ENCODE results near the gene CLASRP. TPM values are rescaled to one million over a fixed set of nuclear protein-coding genes. Genes with fewer than 3 reads are reported as not detected.
"Not testable (repeated sequence)": the region's sequence is repeated elsewhere in the genome, so short reads cannot be mapped to it uniquely, and the experiment has no call there.

Gene CLASRP, protein sequence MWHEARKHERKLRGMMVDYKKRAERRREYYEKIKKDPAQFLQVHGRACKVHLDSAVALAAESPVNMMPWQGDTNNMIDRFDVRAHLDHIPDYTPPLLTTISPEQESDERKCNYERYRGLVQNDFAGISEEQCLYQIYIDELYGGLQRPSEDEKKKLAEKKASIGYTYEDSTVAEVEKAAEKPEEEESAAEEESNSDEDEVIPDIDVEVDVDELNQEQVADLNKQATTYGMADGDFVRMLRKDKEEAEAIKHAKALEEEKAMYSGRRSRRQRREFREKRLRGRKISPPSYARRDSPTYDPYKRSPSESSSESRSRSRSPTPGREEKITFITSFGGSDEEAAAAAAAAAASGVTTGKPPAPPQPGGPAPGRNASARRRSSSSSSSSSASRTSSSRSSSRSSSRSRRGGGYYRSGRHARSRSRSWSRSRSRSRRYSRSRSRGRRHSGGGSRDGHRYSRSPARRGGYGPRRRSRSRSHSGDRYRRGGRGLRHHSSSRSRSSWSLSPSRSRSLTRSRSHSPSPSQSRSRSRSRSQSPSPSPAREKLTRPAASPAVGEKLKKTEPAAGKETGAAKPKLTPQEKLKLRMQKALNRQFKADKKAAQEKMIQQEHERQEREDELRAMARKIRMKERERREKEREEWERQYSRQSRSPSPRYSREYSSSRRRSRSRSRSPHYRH
- 31.7 TPM for total RNA-seq
- long read RNA-seq, transcript CLASRP-202 (21 exons, 2,213 nt) = major isoform, 8 of 34 reads
- long read RNA-seq, partial matches to known transcripts = 8 of 34 reads
- long read RNA-seq, other reads (novel, unspliced or antisense) = 13 of 34 reads

DNA sequence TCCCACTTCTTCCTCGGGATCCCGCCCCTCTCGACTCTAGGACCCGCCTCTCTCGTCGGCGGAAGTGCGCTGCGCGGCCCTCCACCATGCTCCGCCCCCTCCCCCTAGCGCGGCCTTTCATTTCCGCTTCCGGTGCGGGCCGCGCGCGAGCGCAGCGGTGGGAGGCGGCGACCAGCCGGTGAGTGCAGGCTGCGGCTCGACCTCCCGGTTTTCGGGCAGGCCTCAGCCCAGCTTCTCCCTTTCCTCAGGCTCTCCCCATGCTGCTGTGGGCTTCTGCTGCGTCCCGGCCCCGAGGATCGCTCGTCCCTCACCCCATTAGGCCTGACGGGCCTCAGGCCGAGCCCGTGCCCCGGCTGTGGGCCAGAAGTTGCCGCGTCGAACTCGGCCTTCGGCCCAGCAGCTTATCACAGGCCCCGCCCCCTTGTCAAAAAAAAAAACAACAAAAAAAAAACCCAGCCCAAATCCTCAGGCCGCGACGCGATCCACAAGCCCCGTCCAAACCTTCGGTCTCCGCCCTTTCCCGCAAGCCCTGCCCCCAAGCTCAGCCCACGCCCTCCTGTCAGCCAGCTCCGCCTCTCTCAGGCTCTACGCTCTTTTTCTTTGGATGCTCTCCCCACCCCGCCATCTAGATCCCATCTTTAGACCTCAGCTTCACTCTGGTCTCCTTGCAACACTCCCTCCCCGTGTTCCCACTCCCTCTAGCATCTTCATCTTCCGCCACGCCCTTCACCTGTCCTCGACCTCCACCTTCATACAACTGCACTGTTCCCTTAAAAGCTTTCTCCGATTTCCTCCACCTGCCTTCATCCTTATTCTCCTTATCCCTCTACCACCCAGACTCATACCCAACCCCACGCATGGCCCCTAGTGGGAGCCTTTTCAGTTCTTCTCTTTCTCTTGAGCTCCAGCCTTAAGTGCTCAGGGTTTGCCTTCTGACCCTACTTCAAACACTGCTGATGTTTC, at the start of gene CLASRP:
Gene CLASRP (plus strand): TSS at position 115 of the 963 bp plus-strand sequence. CDS start 1,168 bp downstream, outside the sequence.
- intact Hi-C loops (cut with DNase I) = no loop called here
- DNase-seq = peak; percentile 95
- peak; percentile 99 for ATAC-seq (ENCODE audit: poor library complexity)

DNA sequence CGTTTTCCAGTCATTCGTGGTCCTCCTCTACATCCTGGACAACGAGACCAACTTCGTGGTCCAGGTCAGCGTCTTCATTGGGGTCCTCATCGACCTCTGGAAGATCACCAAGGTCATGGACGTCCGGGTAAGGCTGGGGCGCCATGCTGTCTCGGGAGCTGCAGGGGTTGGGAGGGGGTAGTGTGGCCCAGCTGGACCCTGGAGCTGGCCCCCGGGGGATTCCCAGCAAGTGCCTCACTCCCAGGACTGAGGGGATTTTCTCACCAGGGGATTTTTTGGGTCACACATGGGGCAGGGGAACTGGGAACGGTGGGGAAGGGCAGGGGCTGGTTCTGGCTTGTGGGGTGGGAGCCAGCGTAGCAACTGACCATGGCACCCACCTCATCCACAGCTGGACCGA, 48.4 kb upstream of the CLASRP start:
- intact Hi-C loops (cut with DNase I) = no loop called here
- DNase-seq (no peak), ATAC-seq (ENCODE audit: poor library complexity) (no peak)

DNA sequence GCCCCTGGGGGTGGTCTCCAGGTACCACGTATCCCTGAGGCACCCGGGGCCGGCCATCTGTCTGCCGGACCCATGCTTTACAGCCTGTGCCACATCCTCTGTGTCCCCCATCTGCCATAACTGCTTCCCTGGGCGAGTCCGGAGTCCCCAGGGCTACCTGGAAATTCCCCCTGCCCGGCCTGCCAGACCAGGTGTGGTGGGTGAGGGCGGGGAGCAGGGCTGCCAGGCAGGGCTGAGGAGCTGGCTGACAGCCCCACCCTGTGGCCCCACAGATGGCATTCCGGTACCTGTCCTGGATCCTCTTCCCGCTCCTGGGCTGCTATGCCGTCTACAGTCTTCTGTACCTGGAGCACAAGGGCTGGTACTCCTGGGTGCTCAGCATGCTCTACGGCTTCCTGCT, 47.9 kb upstream of the CLASRP start:
- no peak for DNase-seq
- intact Hi-C loops (cut with DNase I) = no loop called here
- no peak for ATAC-seq (ENCODE audit: poor library complexity)

DNA sequence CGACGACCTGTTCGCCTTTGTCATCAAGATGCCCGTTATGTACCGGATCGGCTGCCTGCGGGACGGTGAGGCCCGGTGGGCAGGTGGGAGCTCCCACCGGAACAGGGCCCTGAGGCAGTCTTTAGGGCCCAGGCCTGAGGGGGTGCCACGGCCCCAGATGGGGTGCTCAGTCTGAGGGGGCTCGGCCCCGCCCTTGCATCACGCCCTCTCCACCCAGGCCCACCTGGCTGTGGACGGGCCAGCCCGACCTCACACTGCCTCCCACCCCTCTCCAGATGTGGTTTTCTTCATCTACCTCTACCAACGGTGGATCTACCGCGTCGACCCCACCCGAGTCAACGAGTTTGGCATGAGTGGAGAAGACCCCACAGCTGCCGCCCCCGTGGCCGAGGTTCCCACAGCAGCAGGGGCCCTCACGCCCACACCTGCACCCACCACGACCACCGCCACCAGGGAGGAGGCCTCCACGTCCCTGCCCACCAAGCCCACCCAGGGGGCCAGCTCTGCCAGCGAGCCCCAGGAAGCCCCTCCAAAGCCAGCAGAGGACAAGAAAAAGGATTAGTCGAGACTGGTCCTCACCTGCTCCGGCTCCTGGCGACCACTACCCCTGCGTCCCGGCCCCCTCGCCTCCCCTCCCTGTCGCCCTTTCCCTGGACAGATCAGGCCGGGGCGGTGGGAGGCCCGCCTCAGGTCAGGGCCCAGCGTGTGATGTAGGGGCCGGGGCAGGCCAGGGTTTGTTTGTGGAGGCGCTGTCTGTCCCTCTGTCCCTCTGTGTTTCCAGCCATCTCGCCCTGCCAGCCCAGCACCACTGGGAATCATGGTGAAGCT, 46.3 kb upstream of the CLASRP start:
- intact Hi-C loops (cut with DNase I) = no loop called here

DNA sequence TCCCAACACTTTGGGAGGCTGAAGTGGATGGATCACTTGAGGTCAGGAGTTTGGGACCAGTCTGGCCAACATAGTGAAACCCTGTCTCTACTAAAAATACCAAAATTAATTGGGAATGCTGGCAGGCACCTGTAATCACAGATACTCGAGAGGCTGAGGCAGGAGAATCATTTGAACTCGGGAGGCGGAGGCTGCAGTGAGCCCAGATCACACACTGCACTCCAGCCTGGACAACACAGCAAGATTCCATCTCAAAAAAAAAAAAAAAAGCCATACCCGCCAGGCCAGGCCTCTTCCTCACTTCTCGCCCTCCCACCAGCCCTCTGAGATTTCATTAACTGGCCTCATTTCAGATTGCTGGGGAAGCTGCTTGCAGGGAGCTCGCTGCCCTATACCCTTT, 45.3 kb upstream of the CLASRP start:
- ATAC-seq (ENCODE audit: poor library complexity) = no peak
- DNase-seq = no peak
- intact Hi-C loops (cut with DNase I) = no loop called here

More for the DNA sequence above, 46.3 kb upstream of the CLASRP start:
- no peak for ATAC-seq (ENCODE audit: poor library complexity)
- no peak for DNase-seq

DNA sequence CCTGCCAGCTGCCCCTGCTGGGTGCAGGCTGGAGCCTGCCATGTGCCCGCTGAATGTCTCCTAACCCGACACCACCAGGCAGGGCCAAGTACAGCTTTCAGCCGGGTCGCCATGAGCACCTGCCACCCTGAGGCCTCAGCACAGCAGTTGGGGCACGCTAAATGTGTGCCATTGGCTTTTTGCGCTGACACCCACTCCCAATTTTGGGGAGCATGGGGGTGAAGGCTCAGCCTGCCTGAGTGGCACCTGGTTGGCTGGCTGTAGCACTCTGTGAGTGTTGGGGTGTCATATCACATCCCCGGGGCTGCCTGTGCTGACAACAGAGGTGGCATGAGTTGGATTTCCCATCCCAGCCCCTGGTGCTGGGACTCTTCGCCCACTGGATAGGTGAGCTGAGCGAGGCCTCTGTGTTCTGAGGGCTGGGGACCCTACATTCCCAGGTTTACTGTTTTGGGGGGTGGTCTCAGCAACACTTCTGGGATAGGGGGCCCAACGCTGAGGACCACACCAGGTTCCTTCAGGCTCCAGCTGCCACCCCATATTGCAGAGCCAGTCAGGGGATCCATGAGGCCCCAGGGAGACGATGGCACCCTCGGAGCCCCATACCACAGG, 44.8 kb upstream of the CLASRP start:
- ATAC-seq (ENCODE audit: poor library complexity) (no peak), DNase-seq (no peak)
- intact Hi-C loops (cut with DNase I) = no loop called here

DNA sequence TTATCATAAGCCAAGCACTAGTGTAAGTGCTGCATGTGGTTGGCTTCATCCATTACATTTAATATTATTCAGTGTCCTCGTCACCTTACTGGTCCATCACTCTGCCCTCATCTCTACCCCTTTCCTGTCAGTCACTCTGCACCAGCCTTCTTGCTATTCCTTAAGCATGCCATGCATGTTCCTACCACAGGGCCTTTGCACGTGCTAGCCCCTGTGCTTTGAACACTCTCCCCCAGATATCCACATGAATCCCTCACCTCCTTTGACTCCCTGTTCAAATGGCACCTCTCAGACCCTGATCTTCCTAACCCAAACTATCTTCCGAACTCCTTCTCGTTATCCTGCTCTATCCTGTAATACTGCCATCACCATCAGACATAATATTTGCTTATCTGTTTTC, 40.8 kb upstream of the CLASRP start:
- ATAC-seq (ENCODE audit: poor library complexity) = no peak
- DNase-seq = no peak
- intact Hi-C loops (cut with DNase I) = no loop called here

DNA sequence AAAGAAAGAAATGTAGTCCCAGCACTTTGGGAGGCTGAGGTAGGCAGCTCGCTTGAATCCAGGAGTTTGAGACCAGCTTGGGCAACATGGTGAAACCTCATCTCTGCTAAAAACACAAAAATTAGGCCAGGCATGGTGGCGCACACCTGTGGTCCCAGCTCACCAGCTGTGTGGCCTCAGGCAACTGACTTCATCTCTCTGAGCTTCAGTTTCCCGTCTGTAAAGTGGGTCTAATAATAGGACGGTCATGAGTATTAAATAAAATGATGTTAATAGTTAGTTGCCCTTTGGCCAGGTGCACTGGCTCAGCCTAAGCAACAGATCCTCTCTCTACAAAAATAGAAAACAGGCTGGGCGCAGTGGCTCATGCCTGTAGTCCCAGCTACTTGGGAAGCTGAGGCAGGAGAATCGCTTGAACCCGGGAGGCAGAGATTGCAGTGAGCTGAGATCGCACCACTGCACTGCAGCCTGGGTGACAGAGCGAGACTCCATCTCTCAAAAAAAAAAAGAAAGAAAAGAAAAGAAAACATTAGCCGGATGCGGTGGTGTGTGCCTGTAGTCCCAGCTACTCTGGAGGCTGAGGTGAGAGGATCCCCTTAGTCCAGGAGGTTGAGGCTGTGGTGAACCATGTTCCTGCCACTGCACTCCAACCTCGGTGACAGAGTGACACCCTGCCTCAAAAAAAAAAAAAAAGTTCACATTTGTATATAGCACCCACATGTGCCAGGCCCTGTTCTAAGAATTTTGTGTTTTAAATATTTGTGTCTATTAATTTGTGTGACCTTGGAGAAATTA, 39.5 kb upstream of the CLASRP start:
- DNase-seq; intact Hi-C loops (cut with DNase I); ATAC-seq (ENCODE audit: poor library complexity): not testable (repeated sequence)

DNA sequence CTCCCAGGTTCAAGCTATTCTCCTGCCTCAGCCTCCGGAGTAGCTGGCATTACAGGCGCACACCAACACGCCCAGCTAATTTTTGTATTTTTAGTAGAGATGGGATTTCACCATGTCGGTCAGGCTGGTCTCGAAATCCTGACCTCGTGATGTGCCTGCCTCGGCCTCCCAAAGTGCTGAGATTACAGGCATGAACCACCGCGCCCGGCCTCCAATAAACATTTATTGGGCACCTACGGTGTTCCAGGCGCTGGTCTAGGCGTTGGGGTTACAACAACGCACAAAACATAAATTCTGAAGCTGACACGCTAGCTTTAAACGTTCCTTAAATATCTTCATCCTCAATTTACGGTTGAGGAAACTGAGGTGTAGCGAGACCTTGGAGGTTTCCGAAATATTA, 38.2 kb upstream of the CLASRP start:
- ATAC-seq (ENCODE audit: poor library complexity); DNase-seq; intact Hi-C loops (cut with DNase I): not testable (repeated sequence)

DNA sequence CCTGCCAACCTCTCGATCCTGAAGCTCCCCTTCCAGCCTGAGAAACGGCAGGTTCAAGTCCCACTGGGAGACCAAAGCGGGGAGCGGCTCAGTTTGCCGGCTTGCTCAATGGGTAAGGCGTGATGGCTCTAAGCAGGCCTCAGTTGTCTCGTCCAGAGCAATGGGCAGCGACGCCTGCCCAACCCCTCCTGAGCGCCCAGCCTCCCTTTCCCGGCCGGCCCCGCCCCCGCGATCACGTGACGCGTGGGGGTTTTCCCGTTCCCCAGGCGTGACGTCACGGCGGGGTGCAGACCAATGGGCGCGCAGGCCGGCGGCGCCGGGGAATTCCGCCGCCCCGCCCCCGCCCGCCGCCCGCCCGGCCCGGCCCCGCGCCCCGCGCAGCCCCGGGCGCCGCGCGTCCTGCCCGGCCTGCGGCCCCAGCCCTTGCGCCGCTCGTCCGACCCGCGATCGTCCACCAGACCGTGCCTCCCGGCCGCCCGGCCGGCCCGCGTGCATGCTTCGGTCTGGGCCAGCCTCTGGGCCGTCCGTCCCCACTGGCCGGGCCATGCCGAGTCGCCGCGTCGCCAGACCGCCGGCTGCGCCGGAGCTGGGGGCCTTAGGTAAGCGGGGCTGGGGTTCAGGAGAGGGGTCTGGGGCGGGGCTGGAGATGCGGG, 37.6 kb upstream of the CLASRP start, which contains the start of gene RELB:
Gene RELB (plus strand): TSS at position 378 of the 653 bp plus-strand sequence. CDS start 116 bp downstream, at position 494.
- DNase-seq (peak; percentile 97), ATAC-seq (ENCODE audit: poor library complexity) (peak; percentile 74)
- intact Hi-C loops (cut with DNase I) = no loop called here

DNA sequence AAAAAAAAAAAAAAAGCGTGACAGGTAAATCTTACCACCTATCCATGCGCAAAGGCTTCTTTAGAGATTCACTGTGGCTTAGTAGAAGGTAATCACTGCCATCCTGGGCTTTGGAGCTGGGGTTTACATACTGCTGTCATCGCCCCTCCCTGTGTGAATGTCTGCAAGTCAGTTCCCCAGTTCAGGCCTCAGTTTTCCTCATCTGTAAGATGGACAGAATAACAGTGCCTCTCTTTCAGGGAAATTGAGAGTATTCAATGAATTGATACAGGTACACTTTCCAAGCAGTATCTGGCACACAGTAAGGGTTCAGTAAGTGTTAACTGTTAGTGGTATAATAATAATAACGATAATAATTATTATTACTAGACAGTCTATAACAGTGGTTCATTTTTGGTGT, 35.4 kb upstream of the CLASRP start:
- intact Hi-C loops (cut with DNase I) = no loop called here
- ATAC-seq (ENCODE audit: poor library complexity) = no peak
- DNase-seq = no peak

DNA sequence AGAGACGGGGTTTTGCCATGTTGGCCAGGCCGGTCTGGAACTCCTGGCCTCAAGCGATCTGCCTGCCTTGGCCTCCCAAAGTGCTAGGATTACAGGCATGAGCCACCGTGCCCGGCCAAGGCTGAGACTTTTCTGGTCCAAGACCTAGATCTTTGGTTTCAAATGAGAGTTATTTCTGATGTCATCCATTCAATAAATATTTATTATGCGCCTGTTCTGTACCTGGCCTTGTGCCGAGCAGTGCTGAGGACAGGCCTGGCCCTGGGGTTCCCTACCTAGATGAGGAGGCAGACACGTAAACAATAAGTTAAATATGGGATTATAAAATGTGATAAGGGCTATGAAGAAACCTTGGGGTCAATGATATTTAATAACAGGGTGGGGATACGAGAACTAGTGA, 33.1 kb upstream of the CLASRP start:
- ATAC-seq (ENCODE audit: poor library complexity) = no peak
- DNase-seq = no peak
- intact Hi-C loops (cut with DNase I) = no loop called here

DNA sequence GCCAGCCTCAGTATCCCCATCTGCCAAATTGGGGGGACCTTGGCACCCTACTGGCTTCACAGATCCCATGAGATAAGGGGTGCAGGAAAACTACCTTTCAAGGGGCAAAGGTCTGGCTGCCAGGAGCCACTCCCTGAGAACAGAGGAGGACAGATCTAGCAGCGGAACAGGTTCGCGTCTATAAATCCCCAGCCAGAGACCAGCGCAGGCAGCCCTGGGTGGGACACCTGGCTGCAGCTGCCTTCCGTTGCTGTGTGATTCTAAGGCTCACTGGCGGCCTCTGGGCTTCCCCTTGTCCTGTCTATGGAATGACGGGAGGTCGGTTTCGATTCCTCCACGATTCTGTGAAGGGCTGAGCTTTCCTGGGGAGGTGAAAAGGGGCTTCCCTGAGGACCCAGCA, 30.3 kb upstream of the CLASRP start:
- intact Hi-C loops (cut with DNase I) = no loop called here
- DNase-seq = no peak
- no peak for ATAC-seq (ENCODE audit: poor library complexity)

DNA sequence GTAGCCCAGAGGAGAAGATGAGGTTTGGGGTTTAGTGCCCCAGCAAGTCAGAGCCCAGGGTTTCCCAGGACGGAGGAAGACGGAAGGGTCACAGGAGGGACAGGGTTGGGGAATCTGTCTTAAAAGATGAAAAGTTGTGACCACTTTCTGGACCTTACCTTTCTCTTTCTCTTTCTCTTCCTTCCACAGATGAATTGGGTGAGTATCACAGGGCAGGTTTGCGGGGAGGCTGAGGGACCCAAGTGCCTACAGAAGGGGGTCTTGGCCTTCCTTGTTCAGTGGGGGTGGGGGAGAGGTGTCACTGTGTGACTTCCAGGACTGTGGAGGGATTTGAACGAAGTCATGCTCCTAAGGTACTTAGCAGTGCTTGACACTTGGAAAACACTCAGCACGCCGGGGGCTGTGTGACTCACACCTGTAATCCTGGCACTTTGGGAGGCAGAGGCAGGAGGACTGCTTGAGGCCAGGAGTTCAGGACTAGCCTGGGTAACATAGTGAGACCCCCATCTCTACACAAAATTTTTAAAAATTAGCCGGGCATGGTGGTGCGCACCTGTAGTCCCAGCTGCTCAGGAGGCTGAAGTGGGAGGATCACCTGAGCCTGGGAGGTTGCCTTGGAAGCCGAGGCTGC, 29.1 kb upstream of the CLASRP start:
- no peak for ATAC-seq (ENCODE audit: poor library complexity)
- intact Hi-C loops (cut with DNase I) = no loop called here
- DNase-seq = no peak

DNA sequence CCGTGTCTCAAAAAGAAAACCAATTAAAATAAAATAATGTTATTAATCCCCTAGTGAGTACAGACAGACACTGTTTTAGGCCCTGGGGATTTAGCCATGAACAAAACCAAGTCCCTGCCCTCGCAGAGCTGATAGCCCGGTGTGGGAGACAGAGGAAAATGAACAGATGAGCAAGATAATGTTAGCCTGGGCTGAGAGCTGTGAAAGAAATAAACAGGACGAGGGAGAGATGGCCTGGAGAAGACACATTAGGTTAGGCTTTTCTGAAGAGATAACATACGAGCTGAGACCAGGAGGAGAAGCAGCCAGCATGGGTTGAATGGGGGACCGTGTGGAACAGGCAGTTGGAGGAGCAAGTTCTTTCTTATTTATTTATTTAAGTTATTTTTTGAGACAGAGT, 28.5 kb upstream of the CLASRP start:
- intact Hi-C loops (cut with DNase I) = no loop called here
- no peak for DNase-seq
- no peak for ATAC-seq (ENCODE audit: poor library complexity)

DNA sequence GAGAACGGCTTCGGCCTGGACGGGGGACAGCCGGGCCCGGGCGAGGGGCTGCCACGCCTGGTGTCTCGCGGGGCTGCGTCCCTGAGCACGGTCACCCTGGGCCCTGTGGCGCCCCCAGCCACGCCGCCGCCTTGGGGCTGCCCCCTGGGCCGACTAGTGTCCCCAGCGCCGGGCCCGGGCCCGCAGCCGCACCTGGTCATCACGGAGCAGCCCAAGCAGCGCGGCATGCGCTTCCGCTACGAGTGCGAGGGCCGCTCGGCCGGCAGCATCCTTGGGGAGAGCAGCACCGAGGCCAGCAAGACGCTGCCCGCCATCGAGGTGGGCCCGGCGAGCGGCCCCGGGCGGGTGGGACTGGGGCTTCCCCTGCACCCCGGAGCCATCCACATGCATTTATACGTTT, 26.9 kb upstream of the CLASRP start:
- ATAC-seq (ENCODE audit: poor library complexity) = no peak
- no peak for DNase-seq
- intact Hi-C loops (cut with DNase I) = no loop called here

All from Right ventricle myocardium superior (tissue), 1 donor.